Forelimb muscle (tissue), 1 donor: ENCODE measurements around the gene ADM2. TPM values are rescaled to one million over a fixed set of nuclear protein-coding genes. Genes with fewer than 3 reads are reported as not detected.
"Not testable (repeated sequence)": the region's sequence is repeated elsewhere in the genome, so short reads cannot be mapped to it uniquely, and the experiment has no call there.

ENCODE experiments used
- DNase-seq: peaks from one replicate; pipeline ENCODE4 v3.0.0-alpha.2; 2013; ENCODE audit warnings: low read depth
- polyA plus RNA-seq: library from polyadenylated mRNA; unstranded; fragments of 120-200 nt; gene quantifications from one replicate; pipeline ENCODE4 v1.2.1, GENCODE V29; 2013; ENCODE audit not compliant: insufficient read length

Gene ADM2, protein sequence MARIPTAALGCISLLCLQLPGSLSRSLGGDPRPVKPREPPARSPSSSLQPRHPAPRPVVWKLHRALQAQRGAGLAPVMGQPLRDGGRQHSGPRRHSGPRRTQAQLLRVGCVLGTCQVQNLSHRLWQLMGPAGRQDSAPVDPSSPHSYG
- 0.30 TPM for polyA plus RNA-seq

DNA sequence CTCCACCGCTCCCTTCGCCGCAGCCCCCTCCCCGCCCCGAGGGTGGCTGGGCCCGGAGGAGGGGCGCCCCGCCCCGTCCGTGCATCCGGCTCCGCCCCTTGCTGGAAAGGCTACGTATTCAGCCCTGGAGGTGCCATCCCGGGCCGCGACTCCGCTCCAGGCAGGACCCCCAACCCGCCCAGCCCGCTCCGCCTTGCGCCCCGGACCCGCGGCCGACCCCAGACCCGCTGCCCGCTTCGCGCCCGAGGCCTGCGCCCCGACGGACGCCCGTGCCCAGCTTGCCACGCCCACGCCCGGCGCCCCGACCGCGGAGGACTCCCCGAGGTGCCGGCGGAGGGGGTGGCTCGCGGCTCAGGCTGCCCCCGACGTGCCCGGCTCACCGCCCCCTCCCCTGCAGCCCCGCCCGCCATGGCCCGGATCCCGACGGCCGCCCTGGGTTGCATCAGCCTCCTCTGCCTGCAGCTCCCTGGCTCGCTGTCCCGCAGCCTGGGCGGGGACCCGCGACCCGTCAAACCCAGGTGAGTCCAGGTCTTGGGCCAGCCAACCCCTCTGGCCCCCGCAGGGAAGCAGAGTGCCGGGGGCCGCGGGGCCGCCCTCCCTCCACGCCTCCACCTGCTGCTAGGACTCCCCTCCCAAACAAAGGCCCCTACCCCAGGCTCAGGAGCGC, at the start of gene ADM2:
TSS of gene ADM2 (plus strand) at position 104 of the 667 bp plus-strand sequence. CDS start at position 409, 305 bp downstream.
- no peak for DNase-seq

DNA sequence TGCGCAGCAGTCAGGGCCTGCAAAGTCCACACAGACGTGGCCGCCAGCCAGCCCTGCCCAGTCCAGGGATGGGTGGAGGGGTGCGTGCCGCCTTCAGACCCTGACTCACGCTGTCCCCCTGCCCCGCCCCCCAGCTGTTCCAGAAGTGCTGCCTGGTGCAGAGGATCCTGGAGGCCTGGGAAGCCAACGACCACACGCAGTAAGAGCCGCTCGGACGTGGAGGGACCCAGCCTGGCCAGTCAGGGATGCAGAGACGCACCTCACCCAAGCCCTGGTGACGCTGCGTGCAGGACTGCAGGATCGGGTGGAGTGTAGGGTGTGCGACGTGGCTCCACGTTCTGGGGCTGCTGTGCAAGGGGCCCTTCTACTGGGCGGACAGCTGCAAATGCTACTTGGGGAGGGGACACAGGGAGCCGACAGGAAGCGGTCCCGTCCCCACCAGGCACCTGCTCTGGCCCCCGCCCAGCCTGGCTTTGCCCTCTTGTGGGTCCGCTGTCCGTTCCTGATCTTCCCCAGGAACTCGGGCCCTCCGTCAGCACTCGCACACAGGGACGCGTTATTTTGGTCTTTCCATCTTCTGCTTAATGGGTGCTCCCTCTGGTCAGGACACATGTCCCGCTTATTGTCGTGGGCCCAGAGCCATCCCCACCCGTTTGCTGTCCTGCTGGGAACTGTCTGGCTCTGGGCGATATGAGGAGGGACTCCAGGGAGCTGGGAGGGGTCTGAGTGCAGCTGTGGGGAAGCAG, 49.0 kb upstream of the ADM2 start:
- DNase-seq, result no peak

DNA sequence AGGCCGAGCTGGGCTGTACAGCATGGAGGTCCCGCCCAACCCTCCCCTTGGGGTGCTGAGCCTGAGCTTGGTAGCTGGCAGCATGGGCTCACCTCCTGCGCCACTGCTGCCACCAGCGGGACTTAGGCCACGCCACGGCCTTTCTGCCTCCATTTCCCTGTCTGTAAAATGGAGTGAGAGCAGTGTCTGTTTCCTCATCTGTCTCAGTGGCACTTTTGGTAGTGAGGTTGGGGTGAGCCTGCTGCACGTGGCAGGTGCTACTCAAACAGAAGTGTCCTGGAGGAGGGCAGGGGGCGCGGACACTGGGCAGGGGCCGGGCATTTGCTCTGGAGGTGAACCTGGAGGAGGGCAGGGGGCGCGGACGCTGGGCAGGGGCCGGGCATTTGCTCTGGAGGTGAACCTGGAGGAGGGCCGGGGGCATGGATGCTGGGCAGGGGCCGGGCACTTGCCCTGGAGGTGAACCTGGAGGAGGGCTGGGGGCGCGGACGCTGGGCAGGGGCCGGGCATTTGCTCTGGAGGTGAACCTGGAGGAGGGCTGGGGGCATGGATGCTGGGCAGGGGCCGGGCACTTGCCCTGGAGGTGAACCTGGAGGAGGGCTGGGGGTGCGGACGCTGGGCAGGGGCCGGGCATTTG, 48.3 kb upstream of the ADM2 start:
- not testable (repeated sequence) for DNase-seq

DNA sequence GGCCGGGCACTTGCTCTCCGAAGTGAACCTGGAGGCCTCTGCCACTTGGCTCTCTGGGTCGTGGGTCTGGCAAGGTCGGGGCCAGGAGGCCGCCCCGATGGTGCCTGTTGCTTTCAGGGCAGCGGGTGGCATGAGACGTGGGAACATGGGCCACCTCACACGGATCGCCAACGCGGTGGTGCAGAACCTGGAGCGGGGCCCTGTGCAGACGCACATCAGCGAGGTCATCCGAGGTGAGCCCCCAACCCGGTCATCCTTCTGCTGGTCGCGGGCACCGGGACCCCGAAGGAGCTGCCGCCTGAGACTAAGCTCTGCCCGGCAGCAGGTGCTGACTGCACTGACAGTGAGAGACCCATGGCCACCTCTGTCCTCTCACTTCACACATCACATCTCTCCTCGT, 46.5 kb upstream of the ADM2 start:
- DNase-seq, result no peak

DNA sequence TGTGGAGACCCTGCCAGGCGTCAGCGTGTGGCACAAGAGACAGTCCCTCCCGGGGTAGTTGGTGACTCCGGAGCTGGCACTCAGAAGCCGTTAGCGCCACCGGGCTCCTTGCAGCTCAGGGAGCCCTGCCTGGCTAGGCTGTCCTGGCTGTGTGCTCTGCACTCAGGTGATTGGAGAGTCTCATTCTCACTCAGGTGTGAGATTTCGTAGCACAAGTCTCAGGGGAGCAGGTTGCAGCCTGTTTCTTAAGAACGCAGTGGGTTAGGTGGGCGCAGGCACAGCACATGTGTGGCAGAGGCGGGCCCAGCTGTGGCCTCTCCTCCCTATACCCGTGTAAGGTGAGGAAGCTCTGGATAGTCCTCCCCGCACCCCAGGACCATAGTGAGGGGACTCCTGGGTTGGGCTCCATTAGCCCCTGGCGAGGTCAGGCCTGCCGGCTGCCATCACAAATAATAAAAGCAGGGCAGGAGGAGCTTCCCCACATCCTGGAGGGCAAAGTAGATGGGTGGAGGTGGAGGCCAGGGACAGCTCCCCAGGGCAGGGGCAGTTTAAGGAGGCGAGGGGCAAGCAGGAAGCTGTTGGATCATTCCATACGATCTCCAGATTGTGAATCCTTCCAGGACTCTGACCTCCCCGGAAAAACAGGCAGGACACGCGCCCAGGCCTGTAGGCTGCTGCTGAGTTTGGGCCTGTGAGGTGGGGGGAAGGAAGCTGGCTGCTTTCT, 45.9 kb upstream of the ADM2 start:
- no peak for DNase-seq

DNA sequence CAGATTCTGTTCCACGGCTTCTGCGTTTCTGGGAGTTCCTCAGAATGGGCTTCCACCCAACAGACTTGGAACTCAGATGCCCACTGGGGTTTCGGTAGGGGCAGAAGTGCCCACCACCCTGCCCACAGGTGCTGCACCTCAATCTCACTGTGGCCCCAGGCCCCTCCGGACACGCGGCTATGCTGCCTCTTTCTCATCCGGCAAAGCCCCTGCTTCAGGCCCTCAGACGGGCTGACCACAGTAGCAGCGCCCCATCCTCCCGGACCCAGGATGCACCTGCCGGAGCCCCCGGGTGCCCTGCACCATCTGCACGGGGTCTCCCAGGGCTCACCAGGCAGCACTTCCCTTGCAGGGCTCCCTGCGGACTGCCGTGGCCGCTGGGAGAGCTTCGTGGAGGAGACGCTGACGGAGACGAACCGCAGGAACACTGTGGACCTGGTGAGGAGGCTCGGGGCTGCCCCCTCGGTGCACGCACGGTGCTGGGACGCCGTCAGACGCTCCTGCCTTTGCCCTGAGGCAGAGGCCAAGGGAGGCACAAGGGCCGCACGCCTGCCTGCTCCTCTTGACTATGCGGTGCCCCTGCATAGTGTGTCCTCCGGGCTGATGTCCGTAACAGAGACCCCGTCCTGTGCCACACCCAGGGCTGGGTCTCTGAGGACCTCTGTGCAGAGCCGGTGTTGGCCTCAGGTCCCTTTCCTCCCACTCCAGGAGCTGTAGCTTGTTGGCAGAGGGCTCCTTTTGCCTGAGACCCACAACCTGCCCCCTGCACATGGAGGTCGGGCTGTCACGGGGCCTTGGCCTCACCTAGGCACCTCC, 45.1 kb upstream of the ADM2 start:
- DNase-seq, result no peak

DNA sequence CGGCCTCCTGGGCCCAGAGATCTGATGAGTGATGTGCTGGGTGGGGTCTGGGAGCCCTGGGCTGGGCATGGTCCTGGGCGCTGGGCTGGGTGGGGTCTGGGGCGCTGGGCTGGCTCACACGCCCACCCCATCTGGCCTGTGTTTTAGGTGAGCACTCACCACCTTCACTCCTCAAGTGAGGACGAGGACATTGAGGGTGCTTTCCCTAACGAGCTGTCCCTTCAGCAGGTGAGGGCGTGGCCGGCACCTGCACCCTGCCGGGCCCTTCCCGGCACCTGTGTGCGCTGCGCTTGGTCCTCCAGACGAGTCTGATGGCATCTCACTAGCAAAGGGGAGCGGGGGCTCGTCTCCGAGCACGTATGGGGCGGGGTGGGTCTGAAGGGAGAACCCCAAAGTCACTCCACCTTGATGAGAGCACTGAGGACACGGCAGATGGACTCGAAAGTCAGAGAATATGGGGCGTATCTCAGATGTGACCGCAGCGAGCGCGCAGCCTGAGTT, 44.5 kb upstream of the ADM2 start:
- DNase-seq, result no peak

DNA sequence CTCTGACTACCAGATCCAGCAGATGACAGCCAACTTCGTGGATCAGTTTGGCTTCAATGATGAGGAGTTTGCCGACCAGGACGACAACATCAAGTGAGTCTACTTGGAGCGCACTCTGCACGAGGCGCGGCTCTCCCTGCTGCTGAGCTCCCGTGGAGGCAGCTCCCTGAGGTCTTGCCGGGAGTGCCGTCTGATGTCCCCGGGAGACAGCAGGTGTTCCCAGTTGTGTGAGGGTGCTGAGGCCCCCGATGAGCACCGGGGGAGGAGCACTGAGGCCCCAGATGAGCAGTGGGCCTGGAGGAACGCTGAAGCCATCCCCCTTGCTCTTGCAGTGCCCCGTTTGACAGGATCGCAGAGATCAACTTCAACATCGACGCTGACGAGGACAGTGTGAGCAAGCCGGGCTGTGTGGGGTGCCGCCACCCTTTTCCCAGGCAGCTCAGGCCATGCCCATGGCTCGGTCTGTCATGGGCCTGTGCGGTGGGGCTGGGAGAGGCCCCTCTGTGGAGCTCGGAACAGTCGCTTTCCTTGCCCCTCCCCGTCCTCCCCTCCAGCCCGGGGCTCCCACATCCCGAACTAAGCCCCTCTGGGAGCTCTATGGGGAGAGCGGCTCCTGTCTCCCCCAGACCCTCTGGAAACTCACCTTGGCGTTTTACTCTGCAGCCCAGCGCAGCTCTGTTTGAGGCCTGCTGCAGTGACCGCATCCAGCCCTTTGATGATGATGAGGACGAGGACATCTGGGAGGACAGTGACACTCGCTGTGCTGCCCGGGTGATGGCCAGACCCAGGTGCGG, 43.6 kb upstream of the ADM2 start:
- no peak for DNase-seq

DNA sequence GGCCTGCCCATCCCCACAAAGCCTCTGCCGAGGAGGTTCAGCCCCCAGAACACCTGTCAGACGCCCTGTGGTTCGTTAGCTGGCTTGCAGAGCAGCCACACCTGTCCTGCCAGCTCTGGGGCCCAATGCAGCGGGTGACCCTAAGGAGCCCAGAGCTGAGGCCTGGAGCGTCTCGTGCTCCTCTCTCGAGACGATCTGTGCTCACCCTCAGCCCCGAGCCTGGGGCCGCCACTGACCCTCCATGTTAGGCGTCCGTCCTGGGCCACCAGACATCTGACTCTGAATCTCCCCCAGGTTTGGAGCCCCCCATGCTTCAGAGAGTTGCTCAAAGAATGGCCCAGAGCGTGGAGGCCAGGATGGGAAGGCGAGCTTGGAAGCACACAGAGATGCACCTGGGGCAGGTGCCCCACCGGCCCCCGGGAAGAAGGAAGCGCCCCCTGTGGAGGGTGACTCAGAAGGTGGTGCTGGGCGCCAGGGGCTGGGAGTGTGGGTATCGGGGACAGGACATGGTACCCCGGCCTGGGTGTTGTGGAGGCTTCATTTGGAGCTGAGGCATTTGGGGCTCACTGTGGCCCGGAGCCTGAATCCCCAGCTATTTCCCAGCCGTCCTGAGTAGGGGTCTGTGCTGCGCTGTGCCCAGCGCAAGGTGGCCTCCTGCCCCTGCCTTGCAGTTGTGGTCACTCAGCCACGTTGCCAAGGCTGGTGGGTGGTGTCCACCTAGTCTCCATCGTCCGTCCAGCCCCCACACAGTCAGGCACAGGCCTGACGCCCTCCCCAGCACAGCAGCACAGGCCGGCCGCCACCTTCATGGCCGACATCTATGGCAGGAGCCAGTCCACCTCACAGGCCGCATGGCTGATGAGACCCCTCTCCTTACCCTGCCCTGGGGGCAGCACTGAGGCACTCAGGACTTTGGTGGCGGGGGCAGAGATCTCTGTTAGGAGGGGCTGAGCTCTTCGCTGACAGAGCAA, 42.8 kb upstream of the ADM2 start:
- DNase-seq, result no peak

DNA sequence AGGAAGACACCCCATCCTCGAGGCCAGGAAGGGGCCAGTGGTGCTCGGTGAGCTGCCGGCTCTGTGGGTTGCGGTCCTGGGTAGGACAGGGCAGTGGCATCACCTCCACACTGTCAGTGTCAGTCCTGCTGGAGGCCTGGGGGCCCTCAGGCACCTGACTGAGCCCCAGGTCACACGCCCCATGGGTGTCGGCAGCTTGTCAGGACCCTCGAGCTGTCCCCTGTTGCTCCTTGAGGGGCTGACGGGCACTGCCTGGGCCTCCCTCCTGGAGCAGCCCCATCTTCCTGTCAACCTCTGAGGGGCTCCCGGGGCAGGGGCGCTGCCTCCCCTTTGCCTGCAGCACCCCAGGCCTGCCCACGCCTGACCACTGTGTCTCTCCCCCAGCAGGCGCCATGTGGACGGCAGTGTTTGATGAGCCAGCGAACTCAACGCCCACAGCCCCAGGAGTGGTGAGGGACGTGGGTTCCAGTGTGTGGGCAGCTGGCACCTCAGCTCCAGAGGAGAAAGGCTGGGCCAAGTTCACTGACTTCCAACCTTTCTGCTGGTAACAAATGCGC, 42.0 kb upstream of the ADM2 start:
- DNase-seq, result no peak

DNA sequence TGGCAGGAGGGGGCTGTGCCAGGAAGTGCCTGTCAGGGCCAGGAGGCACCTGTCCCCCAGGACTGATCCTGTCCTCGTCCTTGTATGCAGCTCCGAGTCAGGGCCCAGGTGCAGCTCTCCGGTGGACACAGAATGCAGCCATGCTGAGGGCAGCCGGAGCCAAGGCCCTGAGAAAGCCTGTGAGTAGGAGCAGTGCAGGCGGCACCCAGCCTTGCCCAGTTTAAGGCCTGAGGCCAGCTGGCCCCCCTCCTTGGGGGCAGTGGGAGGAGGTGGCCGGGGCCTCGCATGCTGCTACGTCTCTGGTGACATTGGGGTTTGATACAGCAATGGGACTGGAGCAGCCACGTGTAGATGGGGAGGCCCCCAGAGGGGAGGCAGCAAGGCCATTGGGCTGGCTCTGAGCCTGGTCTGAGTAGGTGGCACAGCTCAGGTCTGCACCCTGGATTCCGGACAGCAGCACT, 41.4 kb upstream of the ADM2 start:
- DNase-seq, result no peak

DNA sequence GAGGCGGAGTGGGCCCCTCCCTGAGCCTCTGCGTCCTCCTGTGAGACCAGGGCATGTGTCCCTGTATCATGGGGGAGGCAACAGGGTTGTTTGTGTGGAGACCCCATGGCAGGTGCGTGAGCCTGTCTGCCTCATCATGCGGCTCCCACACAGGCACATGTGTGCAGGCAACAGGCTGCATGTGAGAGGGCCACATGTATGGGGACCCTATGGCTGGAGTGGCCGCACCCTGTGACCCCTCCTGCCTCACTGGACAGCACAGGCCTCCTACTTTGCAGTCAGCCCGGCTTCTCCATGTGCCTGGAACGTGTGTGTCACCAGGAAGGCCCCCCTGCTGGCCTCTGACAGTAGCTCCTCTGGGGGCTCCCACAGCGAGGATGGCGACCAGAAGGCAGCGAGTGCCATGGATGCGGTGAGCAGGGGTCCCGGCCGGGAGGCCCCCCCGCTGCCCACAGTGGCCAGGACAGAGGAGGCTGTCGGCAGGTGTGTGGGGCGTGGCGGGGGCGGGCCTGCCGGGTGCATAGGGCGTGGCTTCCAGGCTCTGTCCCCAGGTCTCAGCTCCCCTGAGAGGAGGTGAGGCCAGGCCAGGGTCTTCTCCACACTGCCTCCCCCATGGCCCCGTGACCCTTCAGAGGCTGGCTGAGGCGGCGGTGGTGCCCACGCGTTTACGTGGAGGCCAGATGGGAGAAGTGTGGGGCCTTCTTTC, 40.6 kb upstream of the ADM2 start:
- no peak for DNase-seq

DNA sequence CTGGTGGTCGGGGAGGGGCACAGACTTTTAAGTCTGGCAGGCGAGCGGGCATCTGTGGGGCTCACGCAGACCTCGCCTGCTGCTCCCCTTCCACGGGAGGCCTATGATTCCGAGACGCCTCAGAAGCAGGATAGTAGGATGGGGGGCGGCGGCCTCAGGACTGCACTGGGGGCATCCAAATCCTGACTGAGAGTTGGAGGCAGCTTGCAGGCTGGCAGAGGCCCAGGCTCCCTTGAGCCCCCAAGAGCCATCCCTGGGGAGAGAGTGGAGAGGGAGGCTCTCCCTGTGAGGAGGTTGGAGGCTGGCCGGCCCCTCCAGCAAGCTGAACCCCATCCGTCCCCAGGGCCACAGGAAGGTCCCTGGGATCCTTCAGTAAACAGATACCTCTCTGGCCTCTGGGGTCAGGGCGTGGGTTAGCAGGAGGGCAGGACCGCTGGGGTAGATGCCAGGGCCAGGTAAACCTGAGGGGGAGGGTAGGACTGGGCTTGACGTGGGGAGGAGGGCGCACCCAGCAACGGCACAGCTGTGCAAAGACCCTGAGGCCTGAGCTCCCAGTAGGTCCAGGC, 39.8 kb upstream of the ADM2 start:
- no peak for DNase-seq

DNA sequence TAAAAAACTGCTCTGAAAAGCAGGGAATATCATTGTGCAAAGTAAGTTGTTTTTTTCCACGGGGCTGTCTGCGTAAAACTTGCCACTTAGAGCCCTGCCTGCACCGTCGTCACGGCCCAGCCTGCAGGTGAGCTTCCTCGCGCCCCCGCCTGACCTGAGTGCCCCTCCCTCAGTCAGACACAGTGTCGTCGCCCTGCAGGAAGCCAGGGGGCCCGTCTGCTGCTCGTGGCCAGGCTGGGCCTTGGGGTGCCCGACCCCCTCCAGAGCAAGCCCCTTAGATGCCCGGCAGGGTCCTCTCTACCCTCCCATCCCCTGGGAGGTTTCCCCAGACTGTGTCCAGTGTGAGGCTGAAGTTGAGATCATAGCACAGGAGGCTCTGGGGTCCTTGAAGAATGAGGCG, 38.1 kb upstream of the ADM2 start:
- no peak for DNase-seq

DNA sequence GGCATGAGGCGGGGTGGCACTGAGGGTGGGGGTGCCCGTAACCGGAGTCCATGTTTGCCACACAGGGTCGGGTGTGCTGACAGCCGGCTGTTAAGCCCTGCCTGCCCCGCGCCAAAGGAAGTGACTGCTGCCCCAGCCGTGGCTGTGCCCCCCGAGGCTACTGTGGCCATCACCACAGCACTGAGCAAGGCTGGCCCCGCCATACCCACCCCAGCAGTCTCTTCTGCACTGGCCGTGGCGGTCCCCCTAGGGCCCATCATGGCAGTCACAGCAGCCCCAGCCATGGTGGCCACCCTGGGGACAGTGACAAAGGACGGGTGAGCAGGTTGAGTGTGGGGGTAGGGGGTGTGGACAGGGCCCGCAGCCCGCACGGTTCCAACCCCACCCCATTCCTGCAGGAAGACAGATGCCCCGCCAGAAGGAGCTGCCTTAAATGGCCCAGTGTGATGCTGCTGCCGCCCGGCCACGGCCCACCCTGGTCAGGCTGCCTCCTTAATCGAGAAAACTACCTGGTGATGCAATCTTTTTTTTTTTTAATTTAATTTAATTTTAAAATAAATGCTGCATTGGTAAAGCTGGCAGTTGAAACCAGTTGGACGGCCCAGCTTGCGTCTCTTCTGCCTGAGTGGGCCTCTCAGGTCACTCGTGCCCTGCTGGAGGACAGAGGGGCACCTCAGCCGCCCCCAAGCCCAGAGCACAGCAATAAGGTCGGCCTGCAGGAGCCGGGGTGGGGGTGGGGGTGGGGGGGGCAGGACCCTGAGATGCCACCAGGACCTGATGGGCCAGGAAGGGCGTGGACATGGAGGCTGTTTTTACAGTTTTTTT, 37.3 kb upstream of the ADM2 start:
- DNase-seq, result no peak

DNA sequence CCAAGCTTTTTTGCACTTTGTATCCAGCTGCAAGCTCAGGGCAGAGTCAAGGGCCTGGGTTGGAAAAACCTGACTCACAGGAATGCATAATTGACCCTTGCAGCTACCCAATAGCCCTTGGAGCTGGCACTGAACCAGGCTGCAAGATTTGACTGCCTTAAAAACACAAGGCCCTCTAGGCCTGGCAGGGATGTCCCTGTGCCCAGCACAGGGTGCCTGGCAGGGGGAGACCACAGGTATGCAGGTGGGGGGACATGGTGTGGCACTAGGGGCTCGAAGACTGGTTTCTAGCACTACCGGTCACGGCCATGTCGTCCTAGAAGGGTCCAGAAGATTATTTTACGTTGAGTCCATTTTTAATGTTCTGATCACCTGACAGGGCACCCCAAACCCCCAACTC, 36.7 kb upstream of the ADM2 start:
- DNase-seq, result no peak
